GM19372 (cell line): ENCODE measurements around the gene FNDC10.

Experiments
- ATAC-seq: cut with Tn5 transposase; IDR thresholded peaks from one replicate; pipeline ENCODE4 v1.9.1; 2021; ENCODE audit warnings: mild to moderate bottlenecking, low read depth, moderate library complexity; ENCODE audit not compliant: unreplicated experiment

The FNDC10 gene

DNA sequence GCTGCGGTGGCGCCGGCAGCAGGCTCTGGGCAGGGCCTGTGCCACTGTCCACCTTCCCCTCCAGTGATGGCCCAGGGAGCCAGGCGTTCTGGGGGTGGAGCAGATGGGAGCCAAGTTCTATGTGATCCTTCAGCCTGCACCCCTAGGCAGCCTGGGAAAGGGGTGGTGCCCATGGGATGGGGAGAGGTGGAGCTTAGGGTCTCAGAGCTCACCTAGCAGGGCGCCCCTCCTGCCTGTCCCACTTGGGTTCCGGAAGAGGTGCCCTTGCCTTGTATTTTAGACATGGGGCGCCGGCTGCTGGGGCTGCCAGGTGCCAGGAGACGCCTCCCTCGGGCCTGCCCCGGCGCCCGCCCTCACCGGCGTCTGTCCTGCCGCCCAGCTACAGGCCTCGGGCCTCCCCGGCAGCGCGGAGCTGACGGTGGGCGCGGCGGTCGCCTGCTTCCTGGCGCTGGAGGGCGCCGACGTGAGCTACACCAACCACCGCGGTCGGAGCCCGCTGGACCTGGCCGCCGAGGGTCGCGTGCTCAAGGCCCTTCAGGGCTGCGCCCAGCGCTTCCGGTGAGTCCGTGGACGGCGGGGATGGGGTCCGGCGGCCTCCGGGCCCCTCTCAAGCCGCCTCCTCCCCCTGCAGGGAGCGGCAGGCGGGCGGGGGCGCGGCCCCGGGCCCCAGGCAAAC is 29.0 kb upstream of the FNDC10 start:
- ATAC-seq, result no peak

DNA sequence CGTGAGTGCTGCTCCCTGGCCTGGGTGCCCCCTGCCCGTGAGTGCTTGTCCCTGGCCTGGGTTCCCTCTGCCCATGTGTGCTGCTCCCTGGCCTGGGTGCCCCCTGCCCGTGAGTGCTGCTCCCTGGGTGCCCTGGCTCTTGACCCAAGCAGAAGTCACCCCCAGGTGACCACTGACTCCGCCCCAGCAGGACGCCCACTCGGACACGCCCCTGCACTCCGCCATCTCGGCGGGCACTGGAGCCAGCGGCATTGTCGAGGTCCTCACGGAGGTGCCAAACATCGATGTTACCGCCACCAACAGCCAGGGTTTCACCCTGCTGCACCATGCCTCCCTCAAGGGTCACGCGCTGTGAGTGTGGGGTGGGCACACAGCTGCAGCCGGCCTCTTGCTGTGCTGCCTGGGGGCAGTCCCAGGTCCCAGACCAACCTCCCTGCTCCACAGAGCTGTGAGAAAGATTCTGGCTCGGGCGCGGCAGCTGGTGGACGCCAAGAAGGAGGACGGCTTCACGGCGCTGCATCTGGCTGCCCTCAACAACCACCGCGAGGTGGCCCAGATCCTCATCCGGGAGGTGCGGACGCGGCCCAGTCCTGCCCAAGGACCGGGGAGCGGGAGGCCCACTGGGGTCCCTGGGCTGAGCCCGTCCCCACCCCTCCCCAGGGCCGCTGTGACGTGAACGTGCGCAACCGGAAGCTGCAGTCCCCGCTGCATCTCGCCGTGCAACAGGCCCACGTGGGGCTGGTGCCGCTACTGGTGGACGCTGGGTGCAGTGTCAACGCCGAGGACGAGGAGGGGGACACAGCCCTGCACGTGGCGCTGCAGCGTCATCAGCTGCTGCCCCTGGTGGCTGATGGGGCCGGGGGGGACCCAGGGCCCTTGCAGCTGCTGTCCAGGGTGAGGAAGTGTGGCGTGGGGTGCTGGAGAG is 28.2 kb upstream of the FNDC10 start:
- ATAC-seq, result no peak

DNA sequence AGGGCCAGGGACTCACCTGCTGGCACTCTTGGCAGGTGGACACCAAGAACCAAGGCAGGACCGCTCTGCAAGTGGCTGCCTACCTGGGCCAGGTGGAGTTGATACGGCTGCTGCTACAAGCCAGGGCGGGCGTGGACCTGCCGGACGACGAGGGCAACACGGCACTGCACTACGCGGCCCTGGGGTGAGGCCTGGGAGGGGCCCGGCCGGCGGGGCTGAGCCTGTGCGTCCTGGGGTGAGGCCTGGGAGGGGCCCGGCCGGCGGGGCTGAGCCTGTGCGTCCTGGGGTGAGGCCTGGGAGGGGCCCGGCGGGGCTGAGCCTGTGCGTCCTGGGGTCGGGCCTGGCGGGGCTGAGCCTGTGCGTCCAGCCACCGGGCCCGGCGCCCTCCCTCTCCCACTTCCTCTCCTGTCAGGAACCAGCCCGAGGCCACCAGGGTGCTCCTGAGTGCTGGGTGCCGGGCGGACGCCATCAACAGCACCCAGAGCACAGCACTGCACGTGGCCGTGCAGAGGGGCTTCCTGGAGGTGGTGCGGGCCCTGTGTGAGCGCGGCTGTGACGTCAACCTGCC is 27.4 kb upstream of the FNDC10 start:
- ATAC-seq, result no peak

DNA sequence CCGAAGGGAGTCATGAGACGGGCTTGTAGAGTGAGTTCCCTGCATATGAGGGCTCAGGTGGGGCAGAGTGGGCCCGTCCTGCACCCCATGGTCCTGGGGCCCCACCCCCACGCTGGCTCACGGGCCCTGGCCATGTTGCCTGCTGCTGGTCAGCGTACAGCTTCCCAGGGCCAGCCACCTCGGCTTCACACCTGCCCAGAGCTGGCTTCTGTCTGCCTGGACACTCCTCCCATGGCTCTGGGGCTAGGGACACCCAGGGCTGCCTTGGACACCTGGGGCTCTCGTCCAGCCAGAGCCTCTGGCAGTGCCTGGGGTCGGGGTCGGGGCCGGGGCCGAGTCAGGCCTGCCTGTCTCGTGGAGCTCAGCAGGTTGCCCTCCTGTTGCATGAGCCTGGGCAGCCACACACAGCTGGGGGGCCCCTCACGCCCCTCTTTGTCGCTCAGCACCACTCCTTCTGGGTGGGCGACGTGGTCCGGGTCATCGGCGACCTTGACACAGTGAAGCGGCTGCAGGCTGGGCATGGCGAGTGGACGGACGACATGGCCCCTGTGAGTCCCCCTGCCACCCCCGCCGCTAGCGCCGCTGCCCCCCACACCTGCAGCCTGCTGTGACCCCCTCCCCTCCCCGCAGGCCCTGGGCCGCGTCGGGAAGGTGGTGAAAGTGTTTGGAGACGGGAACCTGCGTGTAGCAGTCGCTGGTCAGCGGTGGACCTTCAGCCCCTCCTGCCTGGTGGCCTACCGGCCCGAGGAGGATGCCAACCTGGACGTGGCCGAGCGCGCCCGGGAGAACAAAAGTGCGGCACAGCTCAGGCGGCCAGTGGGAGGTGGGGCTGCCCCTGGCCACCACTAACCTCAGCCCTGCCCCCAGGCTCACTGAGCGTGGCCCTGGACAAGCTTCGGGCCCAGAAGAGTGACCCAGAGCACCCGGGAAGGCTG is 26.5 kb upstream of the FNDC10 start:
- ATAC-seq, result no peak

DNA sequence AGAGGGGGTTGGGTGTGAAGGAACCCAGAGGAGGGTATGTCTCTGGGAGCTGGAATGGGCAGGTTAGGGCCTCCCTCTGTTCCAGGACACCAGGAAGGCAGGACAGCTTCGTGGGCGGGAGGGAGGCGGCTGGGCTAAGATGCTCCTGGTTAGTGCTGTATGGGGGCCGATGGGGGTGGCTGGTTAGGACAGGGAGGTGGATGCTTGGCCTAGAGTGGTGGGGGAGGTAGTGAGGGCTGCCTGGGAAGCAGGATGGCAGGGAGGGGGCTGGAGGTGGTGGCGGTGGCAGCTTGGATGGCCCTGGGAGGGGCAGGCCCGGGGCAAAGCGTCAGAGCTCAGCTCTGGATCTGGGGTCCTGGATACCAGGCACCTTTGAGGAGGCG is 25.9 kb upstream of the FNDC10 start:
- ATAC-seq, result no peak

DNA sequence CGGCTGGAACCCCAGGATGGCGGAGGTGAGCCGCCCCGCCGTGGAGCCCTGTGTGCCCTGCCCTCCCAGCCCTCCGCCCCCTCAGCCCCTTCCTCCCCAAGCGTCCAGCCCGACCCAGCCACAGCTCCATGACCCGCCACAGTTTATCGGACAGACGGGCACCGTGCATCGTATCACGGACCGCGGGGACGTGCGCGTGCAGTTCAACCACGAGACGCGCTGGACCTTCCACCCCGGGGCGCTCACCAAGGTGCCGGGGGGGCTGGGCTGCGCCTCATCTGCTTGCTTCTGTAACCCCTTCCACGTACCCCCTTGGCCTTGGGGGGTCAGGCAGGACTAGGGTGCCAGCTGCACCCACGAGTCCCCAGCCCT is 25.5 kb upstream of the FNDC10 start:
- ATAC-seq, result no peak

DNA sequence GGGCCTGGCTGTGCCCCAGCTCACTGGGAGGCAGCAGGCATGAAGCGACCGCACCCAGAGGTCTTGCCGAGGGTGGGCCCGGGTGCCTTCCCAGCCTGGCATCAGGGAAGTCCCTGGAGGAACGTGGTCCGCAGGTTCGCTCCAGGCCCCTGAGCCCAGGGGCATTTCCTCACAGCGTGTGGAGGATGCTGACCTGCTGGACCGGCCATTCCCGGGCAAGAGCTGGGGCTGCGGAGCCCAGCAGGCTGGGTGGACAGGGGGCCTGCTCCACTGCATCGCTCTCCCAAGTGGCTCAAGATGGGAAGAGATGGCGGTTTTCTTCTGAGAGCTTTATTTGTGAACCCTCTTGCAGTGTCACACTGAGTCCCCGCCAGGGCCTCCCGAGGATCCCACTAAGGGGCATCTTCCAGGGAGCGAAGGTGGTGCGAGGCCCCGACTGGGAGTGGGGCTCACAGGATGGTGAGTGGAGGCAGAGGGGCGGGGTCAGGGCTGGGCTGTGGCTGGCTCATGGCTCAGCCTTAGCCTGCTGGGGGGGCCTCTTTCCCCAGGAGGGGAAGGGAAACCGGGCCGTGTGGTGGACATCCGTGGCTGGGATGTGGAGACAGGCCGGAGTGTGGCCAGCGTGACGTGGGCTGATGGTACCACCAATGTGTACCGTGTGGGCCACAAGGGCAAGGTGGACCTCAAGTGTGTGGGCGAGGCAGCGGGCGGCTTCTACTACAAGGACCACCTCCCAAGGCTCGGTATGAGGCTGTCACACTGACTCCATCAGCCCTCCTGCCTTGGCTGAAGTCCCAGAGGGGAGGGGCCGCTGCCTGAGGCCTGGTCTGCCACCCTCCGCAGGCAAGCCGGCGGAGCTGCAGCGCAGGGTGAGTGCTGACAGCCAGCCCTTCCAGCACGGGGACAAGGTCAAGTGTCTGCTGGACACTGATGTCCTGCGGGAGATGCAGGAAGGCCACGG is 24.8 kb upstream of the FNDC10 start:
- no peak for ATAC-seq

DNA sequence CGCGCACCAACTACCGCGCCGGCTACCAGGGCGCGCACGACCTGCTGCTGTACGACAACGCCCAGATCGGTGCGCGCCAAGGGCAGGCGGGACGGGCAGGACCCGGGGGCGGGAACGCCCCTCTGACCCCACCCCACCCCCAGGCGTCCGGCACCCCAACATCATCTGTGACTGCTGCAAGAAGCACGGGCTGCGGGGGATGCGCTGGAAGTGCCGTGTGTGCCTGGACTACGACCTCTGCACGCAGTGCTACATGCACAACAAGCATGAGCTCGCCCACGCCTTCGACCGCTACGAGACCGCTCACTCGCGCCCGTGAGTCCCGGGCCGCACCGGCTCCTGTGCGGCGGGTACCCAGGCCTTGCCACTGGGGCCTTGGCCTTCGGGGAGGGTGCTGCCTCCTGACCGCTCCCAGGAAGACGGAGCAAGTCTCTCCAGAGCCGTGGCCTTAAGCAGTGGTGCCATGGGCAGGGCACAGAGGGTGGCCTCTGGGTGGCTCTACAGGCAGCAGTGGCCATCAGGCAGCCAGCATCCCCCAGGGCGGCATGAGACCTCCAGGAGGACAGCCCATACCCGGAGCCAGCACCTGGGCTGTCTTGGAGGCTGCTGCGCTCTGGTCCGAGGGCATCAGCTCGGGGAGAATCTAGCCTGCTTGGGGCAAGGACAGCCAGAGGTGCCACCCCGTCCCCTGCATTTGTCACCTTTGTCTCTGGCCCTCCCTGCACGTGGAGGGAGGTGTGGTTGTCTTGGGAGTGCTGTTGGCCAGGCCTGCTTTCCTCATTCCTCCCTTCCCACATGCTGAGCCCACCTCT is 23.9 kb upstream of the FNDC10 start:
- no peak for ATAC-seq

DNA sequence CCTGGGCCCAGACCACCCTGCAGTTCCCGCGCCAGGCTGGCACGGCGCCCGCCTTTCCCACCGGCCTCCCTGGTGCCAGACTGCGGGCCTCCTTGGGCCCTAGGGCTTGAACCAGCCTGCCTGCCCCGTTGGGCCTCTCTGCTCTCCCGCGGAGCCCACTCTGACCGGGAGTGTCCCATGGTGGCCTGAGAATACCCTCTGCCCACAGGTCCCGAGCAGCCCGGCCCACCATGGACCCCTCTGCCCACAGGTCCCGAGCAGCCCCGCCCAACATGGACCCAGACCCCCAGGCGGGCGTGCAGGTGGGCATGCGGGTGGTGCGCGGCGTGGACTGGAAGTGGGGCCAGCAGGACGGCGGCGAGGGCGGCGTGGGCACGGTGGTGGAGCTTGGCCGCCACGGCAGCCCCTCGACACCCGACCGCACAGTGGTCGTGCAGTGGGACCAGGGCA is 23.3 kb upstream of the FNDC10 start:
- no peak for ATAC-seq

DNA sequence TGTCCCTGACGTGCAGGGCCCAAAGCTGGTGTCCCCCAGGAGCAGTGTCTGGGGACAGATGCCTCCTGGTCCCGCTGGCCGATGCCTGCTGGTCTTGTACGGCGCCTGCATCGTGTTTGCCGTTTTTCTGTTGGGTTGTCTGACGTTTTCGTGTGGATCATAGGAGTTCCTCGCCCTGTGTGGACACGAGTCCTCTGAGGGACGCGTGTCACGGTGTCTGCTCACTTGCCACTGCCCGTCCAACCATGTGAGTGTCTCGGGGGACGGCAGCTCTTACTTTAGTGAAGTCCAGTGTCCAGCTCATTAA is 22.8 kb upstream of the FNDC10 start:
- no peak for ATAC-seq

DNA sequence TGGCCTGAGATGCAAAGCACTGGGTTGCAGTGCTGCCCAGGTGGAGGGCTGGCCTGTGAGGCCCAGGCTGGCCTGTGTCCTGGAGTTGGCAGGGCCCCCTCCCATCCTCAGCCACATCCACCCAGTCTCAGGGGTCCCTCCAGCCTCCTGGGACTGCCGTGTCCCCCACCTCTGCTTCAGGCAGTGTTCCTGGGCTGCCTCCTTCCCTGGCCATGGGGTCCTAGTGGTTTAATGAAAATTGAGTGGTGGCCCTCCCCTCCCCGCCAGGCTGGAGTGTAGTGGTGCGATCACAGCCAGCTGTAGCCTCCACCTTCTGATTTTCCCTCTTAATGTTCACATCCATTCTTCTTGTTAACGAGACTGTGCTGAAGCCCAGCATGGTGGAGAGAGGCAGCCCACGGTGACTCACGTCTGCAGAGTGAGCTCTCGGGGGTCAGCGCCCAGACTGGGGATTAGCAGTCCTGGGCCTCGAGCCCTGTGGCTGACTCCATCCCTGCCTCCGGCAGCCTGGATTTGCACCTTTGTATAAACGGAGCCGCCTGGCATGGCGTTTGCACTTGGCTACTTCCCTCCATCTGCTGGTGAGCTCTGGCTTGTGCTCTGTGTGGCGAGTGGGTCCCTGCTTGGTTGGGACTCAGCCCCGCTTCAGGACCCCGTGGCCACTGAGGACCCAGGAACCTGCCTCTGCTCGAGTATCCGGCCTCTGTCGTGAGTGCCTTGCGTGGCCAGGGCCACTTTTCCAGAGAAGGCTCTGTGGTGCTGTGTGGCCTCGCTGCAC is 22.3 kb upstream of the FNDC10 start:
- ATAC-seq, result no peak

DNA sequence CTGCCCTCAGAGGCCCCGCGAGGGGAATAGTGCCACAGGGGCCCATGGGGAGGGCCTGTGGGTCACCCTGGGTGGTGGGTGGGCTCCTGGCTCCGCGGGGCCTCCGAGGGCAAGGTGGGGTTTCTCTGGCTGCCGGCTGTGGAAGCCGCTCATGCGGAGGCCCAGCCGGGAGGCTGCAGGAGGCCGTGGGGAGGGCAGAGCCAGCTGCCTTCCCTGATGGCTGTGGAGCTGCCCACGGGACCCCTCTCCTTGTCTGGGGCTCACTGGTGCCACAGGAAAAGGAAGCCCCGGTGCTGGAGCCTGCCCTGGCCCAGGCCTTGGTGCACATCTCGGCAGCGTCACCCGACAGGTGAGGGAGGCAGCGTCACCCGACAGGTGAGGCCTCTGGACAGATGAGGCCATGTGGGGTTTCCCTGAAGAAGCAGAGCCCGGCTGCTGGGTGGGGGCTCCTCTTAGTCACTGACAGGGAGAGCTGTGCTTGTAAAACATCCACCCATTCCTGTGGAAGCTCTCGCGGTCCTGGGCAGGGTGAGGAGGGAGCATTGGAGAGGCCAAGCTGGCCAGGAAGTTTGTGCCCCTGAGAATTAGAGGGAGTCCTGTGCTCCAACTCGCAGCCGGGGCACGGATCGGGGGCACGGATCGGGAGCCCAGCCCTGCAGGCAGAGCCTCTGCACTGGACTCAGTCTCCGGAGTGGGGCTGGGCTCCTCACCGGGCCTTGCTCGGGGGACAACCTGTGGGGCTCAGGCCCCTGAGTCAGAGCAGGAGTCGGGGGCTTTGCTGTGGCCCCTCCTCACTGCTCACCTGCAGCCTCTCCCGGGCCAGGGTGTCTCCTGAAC is 21.5 kb upstream of the FNDC10 start:
- ATAC-seq, result no peak

DNA sequence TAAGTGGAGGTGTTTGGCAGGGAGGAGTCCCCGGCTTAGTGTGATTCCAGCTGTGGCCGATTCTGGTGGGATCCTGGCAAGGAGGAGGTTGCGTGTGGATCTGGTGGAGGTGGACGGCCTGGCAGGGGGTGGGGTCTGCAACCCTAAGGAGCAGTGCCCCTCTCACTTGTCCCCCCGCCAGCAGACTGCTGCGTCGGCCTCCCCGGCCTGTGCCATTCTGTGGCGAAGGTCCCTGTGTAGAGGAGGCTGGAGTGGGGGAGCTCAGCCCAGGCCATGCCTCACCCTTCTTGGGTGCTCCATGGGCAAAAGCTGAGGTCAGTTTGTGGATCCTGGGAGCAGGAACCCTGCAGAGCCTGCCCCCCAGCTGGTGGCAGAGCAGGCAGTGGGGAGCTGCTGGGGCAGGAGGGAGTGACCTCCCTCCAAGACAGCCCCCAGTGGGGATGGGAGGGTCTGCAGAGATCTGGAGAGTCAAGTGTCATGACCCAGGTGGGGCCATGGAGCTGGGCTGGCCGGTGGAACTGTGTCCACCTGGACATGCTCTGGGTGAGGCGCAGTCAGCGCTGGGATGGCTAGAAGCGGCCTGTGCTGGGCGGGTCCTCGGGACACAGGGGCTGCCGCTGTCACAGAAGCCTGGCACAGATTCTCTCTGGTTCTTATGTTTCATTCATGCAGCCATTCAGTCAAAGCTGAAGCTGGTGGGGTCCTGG is 20.7 kb upstream of the FNDC10 start:
- no peak for ATAC-seq

DNA sequence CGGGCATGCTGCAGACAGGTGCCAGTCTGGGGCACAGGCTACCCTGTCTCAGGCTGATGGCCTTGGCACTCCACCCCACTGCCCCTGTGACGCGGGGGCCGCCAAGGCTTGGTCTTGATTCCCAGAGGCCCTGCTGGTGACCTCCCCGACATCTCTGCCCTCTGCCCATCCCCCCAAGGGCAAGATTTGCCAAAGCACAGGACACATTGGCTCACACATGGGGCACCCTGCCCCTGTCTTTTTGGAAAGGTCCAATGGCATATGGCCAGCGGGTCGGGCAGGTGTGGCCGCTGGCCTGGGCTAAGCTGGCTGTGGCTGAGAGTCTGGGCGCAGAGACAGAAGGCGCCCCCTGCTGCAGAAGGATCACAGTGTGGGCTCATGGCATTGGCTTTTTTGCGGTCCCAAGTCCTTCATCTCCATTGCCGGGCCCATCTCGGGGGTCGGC is 20.0 kb upstream of the FNDC10 start:
- no peak for ATAC-seq

DNA sequence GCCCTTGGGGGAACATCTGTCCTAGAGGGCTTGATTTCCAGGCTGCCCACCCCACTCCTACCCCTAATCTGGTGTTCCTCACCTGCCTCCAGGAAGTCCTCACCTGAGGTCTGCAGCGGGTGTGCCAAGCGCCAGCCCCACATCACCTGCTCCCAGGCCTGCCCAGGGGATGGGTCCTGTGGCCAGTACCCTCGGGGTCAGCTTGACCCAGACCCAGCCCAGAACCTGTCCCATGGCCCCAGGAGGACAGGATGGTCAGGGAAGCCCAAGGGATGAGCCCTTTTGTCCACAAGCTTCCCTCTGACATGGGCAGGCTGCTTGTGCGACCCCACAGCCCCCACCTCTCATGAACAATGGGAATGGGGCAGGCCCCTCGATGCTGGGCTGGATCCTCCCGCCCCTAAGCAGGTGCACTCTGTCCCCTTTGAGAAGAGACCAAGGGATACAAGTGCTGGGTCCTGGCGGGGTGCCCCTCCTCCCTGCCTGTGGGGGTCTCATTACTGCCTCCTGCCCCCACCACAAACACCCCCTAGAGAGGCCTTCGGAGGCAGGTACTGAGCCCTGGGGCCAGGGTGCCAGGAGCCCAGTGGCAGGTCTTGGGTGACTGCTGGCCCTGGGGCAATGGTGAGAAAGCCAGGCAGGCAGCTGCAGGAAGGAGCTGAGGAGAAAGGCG is 18.6 kb upstream of the FNDC10 start:
- ATAC-seq, result no peak

DNA sequence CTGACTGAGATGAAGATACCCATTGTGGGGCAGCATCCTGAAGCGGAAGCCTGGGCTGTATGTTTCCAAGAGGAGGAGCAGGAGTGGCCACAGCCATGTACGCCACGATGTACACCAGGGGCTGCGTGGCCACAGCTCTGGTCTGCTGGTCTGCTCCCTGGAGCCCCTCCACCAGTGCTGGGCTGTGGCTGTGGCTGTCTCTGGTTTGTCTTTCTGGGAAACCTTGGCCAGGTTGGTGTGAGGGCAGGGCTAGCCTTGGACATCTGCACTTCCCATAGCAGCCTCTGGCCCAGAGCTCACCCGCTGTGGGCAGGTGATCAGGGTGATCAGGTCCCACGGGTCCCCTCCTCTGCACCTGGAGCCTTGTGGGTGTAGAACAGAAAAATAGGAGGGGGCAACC is 18.0 kb upstream of the FNDC10 start:
- no peak for ATAC-seq
